BLaER1 (cell line): Measurements from ENCODE around the gene EPYC.

Experiments used
- H3K27ac ChIP-seq: shearing (Covaris generic); formaldehyde crosslinking; 2 replicates; pipeline ENCODE4 v1.8.1; 2022
- H3K27me3 ChIP-seq: shearing (Covaris generic); formaldehyde crosslinking; 2 replicates; pipeline ENCODE4 v1.8.1; 2022
- H3K36me3 ChIP-seq: shearing (Covaris generic); formaldehyde crosslinking; 2 replicates; pipeline ENCODE4 v1.8.1; 2022
- H3K4me1 ChIP-seq: shearing (Covaris generic); formaldehyde crosslinking; 2 replicates; pipeline ENCODE4 v1.8.1; 2022
- H3K4me2 ChIP-seq: shearing (Covaris generic); formaldehyde crosslinking; 2 replicates; pipeline ENCODE4 v1.8.1; 2022
- H3K4me3 ChIP-seq: shearing (Covaris generic); formaldehyde crosslinking; 2 replicates; pipeline ENCODE4 v1.8.1; 2022
- H3K9ac ChIP-seq: shearing (Covaris generic); formaldehyde crosslinking; 2 replicates; pipeline ENCODE4 v1.8.1; 2022
- H3K9me3 ChIP-seq: shearing (Covaris generic); formaldehyde crosslinking; 2 replicates; pipeline ENCODE4 v1.8.1; 2022
- H4K20me1 ChIP-seq: shearing (Covaris generic); formaldehyde crosslinking; 2 replicates; pipeline ENCODE4 v1.8.1; 2022
- Cebpa-rat ChIP-seq: shearing (Covaris generic); IDR thresholded peaks from 2 replicates; pipeline ENCODE4 v1.8.1; 2022

EPYC gene

GRCh38 chr12:90940872-90941499 lies 63.8 kb downstream of the EPYC start:
- Histone ChIP-seq H3K9ac (no peak overlapping the region), H3K27me3 (no peaks in the 10 kb centered on the region), H3K4me3 (no peak overlapping the region), H3K27ac (no peak overlapping the region), H3K4me2 (no peak overlapping the region), H4K20me1 (no peaks in the 10 kb centered on the region), H3K9me3 (no peaks in the 10 kb centered on the region), H3K4me1 (no peaks in the 10 kb centered on the region), H3K36me3 (no peaks in the 10 kb centered on the region)
- TF ChIP-seq Cebpa-rat: no peak

- no peaks in the 10 kb centered on the region for H4K20me1 ChIP-seq
- no peaks in the 10 kb centered on the region for H3K4me1 ChIP-seq
- no peaks in the 10 kb centered on the region for H3K36me3 ChIP-seq
- H3K9me3 ChIP-seq: no peaks in the 10 kb centered on the region
- no peak overlapping the region for H3K4me3 ChIP-seq
- H3K27me3 ChIP-seq: no peaks in the 10 kb centered on the region
- no peak for TF ChIP-seq Cebpa-rat
- no peak overlapping the region for H3K27ac ChIP-seq
- no peak overlapping the region for H3K4me2 ChIP-seq
- no peak overlapping the region for H3K9ac ChIP-seq
Measured at GRCh38 chr12:90939382-90939781, 65.4 kb downstream of the EPYC start.

GRCh38 chr12:90938451-90938850 lies 66.3 kb downstream of the EPYC start:
- Histone ChIP-seq H3K27ac (no peak overlapping the region), H4K20me1 (no peaks in the 10 kb centered on the region), H3K9me3 (no peaks in the 10 kb centered on the region), H3K27me3 (no peaks in the 10 kb centered on the region), H3K9ac (no peak overlapping the region), H3K4me3 (no peak overlapping the region), H3K4me2 (no peak overlapping the region), H3K4me1 (no peaks in the 10 kb centered on the region), H3K36me3 (no peaks in the 10 kb centered on the region)
- no peak for TF ChIP-seq Cebpa-rat

GRCh38 chr12:90937651-90938050 lies 67.1 kb downstream of the EPYC start:
- Histone ChIP-seq H3K36me3 (no peaks in the 10 kb centered on the region), H3K27ac (no peak overlapping the region), H3K4me2 (no peak overlapping the region), H3K27me3 (no peaks in the 10 kb centered on the region), H3K9me3 (no peaks in the 10 kb centered on the region), H3K9ac (no peak overlapping the region), H3K4me3 (no peak overlapping the region), H4K20me1 (no peaks in the 10 kb centered on the region), H3K4me1 (no peaks in the 10 kb centered on the region)
- TF ChIP-seq Cebpa-rat: no peak

- Histone ChIP-seq H3K4me2 (no peak overlapping the region), H3K27ac (no peak overlapping the region)
Measured at GRCh38 chr12:90936230-90937005, 68.4 kb downstream of the EPYC start.

GRCh38 chr12:90925562-90925961 lies 79.2 kb downstream of the EPYC start:
- TF ChIP-seq Cebpa-rat: no peak
- Histone ChIP-seq H3K27ac (no peak overlapping the region), H3K4me2 (no peak overlapping the region), H3K4me3 (no peak overlapping the region), H3K9ac (no peak overlapping the region), H3K4me1 (no peaks in the 10 kb centered on the region), H3K9me3 (peaks cover 17% of the 10 kb centered on the region), H3K36me3 (no peaks in the 10 kb centered on the region), H3K27me3 (no peaks in the 10 kb centered on the region), H4K20me1 (no peaks in the 10 kb centered on the region)

More at GRCh38 chr12:90936230-90937005, 68.4 kb downstream of the EPYC start:
- TF ChIP-seq Cebpa-rat: no peak
- no peaks in the 10 kb centered on the region for H4K20me1 ChIP-seq
- H3K4me1 ChIP-seq: no peaks in the 10 kb centered on the region
- H3K9me3 ChIP-seq: no peaks in the 10 kb centered on the region
- H3K27me3 ChIP-seq: no peaks in the 10 kb centered on the region
- H3K36me3 ChIP-seq: no peaks in the 10 kb centered on the region
- H3K4me3 ChIP-seq: no peak overlapping the region
- no peak overlapping the region for H3K9ac ChIP-seq

- TF ChIP-seq Cebpa-rat: no peak
- Histone ChIP-seq H3K27me3 (no peaks in the 10 kb centered on the region), H3K9ac (no peak overlapping the region), H3K27ac (no peak overlapping the region), H3K9me3 (peaks cover 12% of the 10 kb centered on the region), H3K36me3 (no peaks in the 10 kb centered on the region), H4K20me1 (no peaks in the 10 kb centered on the region), H3K4me2 (no peak overlapping the region), H3K4me3 (no peak overlapping the region), H3K4me1 (no peaks in the 10 kb centered on the region)
Measured at GRCh38 chr12:90924406-90924805, 80.4 kb downstream of the EPYC start.

- Histone ChIP-seq H3K9me3 (no peaks in the 10 kb centered on the region), H3K4me2 (no peak overlapping the region), H4K20me1 (no peaks in the 10 kb centered on the region), H3K36me3 (no peaks in the 10 kb centered on the region), H3K9ac (no peak overlapping the region), H3K27ac (no peak overlapping the region), H3K27me3 (no peaks in the 10 kb centered on the region), H3K4me1 (no peaks in the 10 kb centered on the region), H3K4me3 (no peak overlapping the region)
- no peak for TF ChIP-seq Cebpa-rat
Measured at GRCh38 chr12:90922145-90922627, 82.6 kb downstream of the EPYC start.

GRCh38 chr12:90921536-90921935 lies 83.2 kb downstream of the EPYC start:
- no peaks in the 10 kb centered on the region for H3K27me3 ChIP-seq
- no peak overlapping the region for H3K4me2 ChIP-seq
- H3K27ac ChIP-seq: no peak overlapping the region
- H4K20me1 ChIP-seq: no peaks in the 10 kb centered on the region
- H3K9me3 ChIP-seq: no peaks in the 10 kb centered on the region
- H3K36me3 ChIP-seq: no peaks in the 10 kb centered on the region
- H3K9ac ChIP-seq: no peak overlapping the region
- no peak for TF ChIP-seq Cebpa-rat
- H3K4me1 ChIP-seq: no peaks in the 10 kb centered on the region
- no peak overlapping the region for H3K4me3 ChIP-seq

GRCh38 chr12:90920222-90920621 lies 84.5 kb downstream of the EPYC start:
- Histone ChIP-seq H3K27me3 (no peaks in the 10 kb centered on the region), H4K20me1 (no peaks in the 10 kb centered on the region), H3K9me3 (no peaks in the 10 kb centered on the region), H3K4me3 (no peak overlapping the region), H3K4me2 (no peak overlapping the region), H3K4me1 (no peaks in the 10 kb centered on the region), H3K27ac (no peak overlapping the region), H3K9ac (no peak overlapping the region), H3K36me3 (no peaks in the 10 kb centered on the region)
- no peak for TF ChIP-seq Cebpa-rat
